ENCODE data around the gene LHFPL3.

The LHFPL3 gene

GRCh38 chr7:104386943-104387342, 58.5 kb downstream of the LHFPL3 start:
- in situ Hi-C loops (cut with MboI; ENCODE audit: low pct_unique_long_range_greater_than_20kb, low sequenced_read_pairs, unreplicated experiment) = no loop called here
- no peak for DNase-seq (ENCODE audit: low spot score)
- TF ChIP-seq CTCF (IDR thresholded peaks at IDR 0.05; ENCODE audit: extremely low read depth, insufficient read depth, missing control alignments) = no peak

- DNase-seq (ENCODE audit: low spot score) = no peak
- no peak for TF ChIP-seq CTCF (IDR thresholded peaks at IDR 0.05; ENCODE audit: extremely low read depth, insufficient read depth, missing control alignments)
- in situ Hi-C loops (cut with MboI; ENCODE audit: low pct_unique_long_range_greater_than_20kb, low sequenced_read_pairs, unreplicated experiment) = no loop called here
Measured at GRCh38 chr7:104388222-104388621, 59.8 kb downstream of the LHFPL3 start.

GRCh38 chr7:104395162-104395561, 66.8 kb downstream of the LHFPL3 start:
- no peak for TF ChIP-seq CTCF (IDR thresholded peaks at IDR 0.05; ENCODE audit: extremely low read depth, insufficient read depth, missing control alignments)
- DNase-seq (ENCODE audit: low spot score) = no peak
- in situ Hi-C loops (cut with MboI; ENCODE audit: low pct_unique_long_range_greater_than_20kb, low sequenced_read_pairs, unreplicated experiment) = no loop called here

- TF ChIP-seq CTCF (IDR thresholded peaks at IDR 0.05; ENCODE audit: extremely low read depth, insufficient read depth, missing control alignments) = no peak
- DNase-seq (ENCODE audit: low spot score) = no peak
- in situ Hi-C loops (cut with MboI; ENCODE audit: low pct_unique_long_range_greater_than_20kb, low sequenced_read_pairs, unreplicated experiment) = no loop called here
Measured at GRCh38 chr7:104397442-104397841, 69.0 kb downstream of the LHFPL3 start.

- in situ Hi-C loops (cut with MboI; ENCODE audit: low pct_unique_long_range_greater_than_20kb, low sequenced_read_pairs, unreplicated experiment) = no loop called here
- no peak for TF ChIP-seq CTCF (IDR thresholded peaks at IDR 0.05; ENCODE audit: extremely low read depth, insufficient read depth, missing control alignments)
- DNase-seq (ENCODE audit: low spot score) = no peak
Measured at GRCh38 chr7:104408371-104408770, 80.0 kb downstream of the LHFPL3 start.

- in situ Hi-C loops (cut with MboI; ENCODE audit: low pct_unique_long_range_greater_than_20kb, low sequenced_read_pairs, unreplicated experiment) = no loop called here
- no peak for TF ChIP-seq CTCF (IDR thresholded peaks at IDR 0.05; ENCODE audit: extremely low read depth, insufficient read depth, missing control alignments)
Measured at GRCh38 chr7:104410742-104411141, 82.3 kb downstream of the LHFPL3 start.

GRCh38 chr7:104412911-104413310, 84.5 kb downstream of the LHFPL3 start:
- TF ChIP-seq CTCF (IDR thresholded peaks at IDR 0.05; ENCODE audit: extremely low read depth, insufficient read depth, missing control alignments) = no peak

More at GRCh38 chr7:104410742-104411141, 82.3 kb downstream of the LHFPL3 start:
- no peak for DNase-seq (ENCODE audit: low spot score)

More at GRCh38 chr7:104412911-104413310, 84.5 kb downstream of the LHFPL3 start:
- in situ Hi-C loops (cut with MboI; ENCODE audit: low pct_unique_long_range_greater_than_20kb, low sequenced_read_pairs, unreplicated experiment) = no loop called here
- DNase-seq (ENCODE audit: low spot score) = no peak

Measured in GM13977 (cell line).